ENCODE results near the gene RRP12. TPM values are rescaled to one million over a fixed set of nuclear protein-coding genes. Genes with fewer than 3 reads are reported as not detected.

The RRP12 gene
- total RNA-seq, 1 experiment from 2014 or later: 86.2 TPM

- TF ChIP-seq, protein P1, sequence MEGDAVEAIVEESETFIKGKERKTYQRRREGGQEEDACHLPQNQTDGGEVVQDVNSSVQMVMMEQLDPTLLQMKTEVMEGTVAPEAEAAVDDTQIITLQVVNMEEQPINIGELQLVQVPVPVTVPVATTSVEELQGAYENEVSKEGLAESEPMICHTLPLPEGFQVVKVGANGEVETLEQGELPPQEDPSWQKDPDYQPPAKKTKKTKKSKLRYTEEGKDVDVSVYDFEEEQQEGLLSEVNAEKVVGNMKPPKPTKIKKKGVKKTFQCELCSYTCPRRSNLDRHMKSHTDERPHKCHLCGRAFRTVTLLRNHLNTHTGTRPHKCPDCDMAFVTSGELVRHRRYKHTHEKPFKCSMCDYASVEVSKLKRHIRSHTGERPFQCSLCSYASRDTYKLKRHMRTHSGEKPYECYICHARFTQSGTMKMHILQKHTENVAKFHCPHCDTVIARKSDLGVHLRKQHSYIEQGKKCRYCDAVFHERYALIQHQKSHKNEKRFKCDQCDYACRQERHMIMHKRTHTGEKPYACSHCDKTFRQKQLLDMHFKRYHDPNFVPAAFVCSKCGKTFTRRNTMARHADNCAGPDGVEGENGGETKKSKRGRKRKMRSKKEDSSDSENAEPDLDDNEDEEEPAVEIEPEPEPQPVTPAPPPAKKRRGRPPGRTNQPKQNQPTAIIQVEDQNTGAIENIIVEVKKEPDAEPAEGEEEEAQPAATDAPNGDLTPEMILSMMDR (conservative IDR thresholded peaks at IDR 0.05; ENCODE audit: low read depth, low read length): no peak
- TF ChIP-seq EZH2 (IDR thresholded peaks at IDR 0.05; ENCODE audit: borderline replicate concordance, low read depth, low read length, poor library complexity, severe bottlenecking): no peak
- CTCF ChIA-PET: interaction anchor here (0.8 kb wide), 1 partner anchor 10 kb away, joined by 4 read pairs; the partner anchor contains the start of gene RRP12
- no TSS peak for BruUV-seq (replicated peaks)
Observed at GRCh38 chr10:97411406-97411805, 10.3 kb upstream of the RRP12 start.

DNA sequence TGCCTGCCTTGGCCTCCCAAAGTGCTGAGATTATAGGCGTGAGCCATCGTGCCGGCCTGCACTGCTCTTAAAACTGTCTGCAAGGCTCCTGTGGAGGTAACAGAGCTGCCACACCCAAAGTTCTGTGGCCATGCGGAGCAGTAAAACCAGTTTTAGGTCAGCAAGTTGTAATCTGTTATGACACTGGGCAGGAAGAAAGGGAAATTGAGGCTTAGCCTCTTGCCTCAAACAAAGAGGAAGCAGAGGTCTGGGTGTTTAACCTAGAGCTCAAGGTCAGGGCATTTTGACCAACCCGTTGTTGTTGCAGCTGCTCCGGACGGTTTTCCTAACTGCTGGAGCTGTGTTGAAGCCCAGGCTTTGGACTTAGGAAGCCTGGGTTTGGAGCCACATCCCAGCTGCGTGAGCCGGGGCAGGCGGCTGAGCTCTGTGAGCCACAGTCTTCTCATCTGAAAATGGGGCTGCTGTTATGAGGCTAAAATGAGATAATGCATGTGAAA is 7.4 kb upstream of the RRP12 start:
- CTCF ChIA-PET: no interaction called here

More at GRCh38 chr10:97411406-97411805, 10.3 kb upstream of the RRP12 start:
- H3K9me3 ChIP-seq (ENCODE audit: low read depth, low read length, poor library complexity, severe bottlenecking): no peaks in the 10 kb centered on the region
- POLR2A ChIA-PET (ENCODE audit: low non-redundant PET): no interaction called here
- no peaks in the 10 kb centered on the region for H3K36me3 ChIP-seq (ENCODE audit: insufficient read depth, low read length, poor library complexity, severe bottlenecking)
- H3K27ac ChIP-seq (ENCODE audit: low read depth, low read length, poor library complexity, severe bottlenecking): no peak overlapping the region
- intact Hi-C loops (cut with micrococcal nuclease; ENCODE audit: unreplicated experiment): no loop called here
- DNase-seq (ENCODE audit: low spot score): no peak
- no peaks in the 10 kb centered on the region for H3K4me1 ChIP-seq (ENCODE audit: insufficient read depth, low read length, poor library complexity, severe bottlenecking)
- no peaks in the 10 kb centered on the region for H3K27me3 ChIP-seq (replicated peaks; ENCODE audit: insufficient read depth, low read depth, low read length, poor library complexity)
- no peak overlapping the region for H3K4me3 ChIP-seq (ENCODE audit: low read depth, low read length, poor library complexity, severe bottlenecking)

GRCh38 chr10:97407952-97408248 is 6.8 kb upstream of the RRP12 start:
- H3K9me3 ChIP-seq (ENCODE audit: low read depth, low read length, poor library complexity, severe bottlenecking): no peaks in the 10 kb centered on the region
- no peak for DNase-seq (ENCODE audit: low spot score)
- no TSS peak for BruUV-seq (replicated peaks)
- POLR2A ChIA-PET (ENCODE audit: low non-redundant PET): no interaction called here
- H3K36me3 ChIP-seq (ENCODE audit: insufficient read depth, low read length, poor library complexity, severe bottlenecking): no peaks in the 10 kb centered on the region
- no peaks in the 10 kb centered on the region for H3K4me1 ChIP-seq (ENCODE audit: insufficient read depth, low read length, poor library complexity, severe bottlenecking)
- intact Hi-C loops (cut with micrococcal nuclease; ENCODE audit: unreplicated experiment): loop anchor here (1.0 to 2.0 kb wide), 2 partner anchors 145 to 205 kb away; no protein-coding TSS in a partner anchor
- no peak overlapping the region for H3K27ac ChIP-seq (ENCODE audit: low read depth, low read length, poor library complexity, severe bottlenecking)
- no peaks in the 10 kb centered on the region for H3K27me3 ChIP-seq (replicated peaks; ENCODE audit: insufficient read depth, low read depth, low read length, poor library complexity)
- TF ChIP-seq EZH2 (IDR thresholded peaks at IDR 0.05; ENCODE audit: borderline replicate concordance, low read depth, low read length, poor library complexity, severe bottlenecking): no peak
- TF ChIP-seq, protein P1 (conservative IDR thresholded peaks at IDR 0.05; ENCODE audit: low read depth, low read length): no peak
- CTCF ChIA-PET: no interaction called here
- no peak overlapping the region for H3K4me3 ChIP-seq (ENCODE audit: low read depth, low read length, poor library complexity, severe bottlenecking)

More for the DNA sequence above, 7.4 kb upstream of the RRP12 start:
- intact Hi-C loops (cut with micrococcal nuclease; ENCODE audit: unreplicated experiment): no loop called here
- POLR2A ChIA-PET (ENCODE audit: low non-redundant PET): no interaction called here
- H3K27me3 ChIP-seq (replicated peaks; ENCODE audit: insufficient read depth, low read depth, low read length, poor library complexity): no peaks in the 10 kb centered on the region
- no TSS peak for BruUV-seq (replicated peaks)
- TF ChIP-seq, protein P1 (conservative IDR thresholded peaks at IDR 0.05; ENCODE audit: low read depth, low read length): no peak
- no peak for TF ChIP-seq EZH2 (IDR thresholded peaks at IDR 0.05; ENCODE audit: borderline replicate concordance, low read depth, low read length, poor library complexity, severe bottlenecking)
- no peaks in the 10 kb centered on the region for H3K9me3 ChIP-seq (ENCODE audit: low read depth, low read length, poor library complexity, severe bottlenecking)
- H3K4me1 ChIP-seq (ENCODE audit: insufficient read depth, low read length, poor library complexity, severe bottlenecking): no peaks in the 10 kb centered on the region
- no peak overlapping the region for H3K4me3 ChIP-seq (ENCODE audit: low read depth, low read length, poor library complexity, severe bottlenecking)
- H3K27ac ChIP-seq (ENCODE audit: low read depth, low read length, poor library complexity, severe bottlenecking): no peak overlapping the region
- H3K36me3 ChIP-seq (ENCODE audit: insufficient read depth, low read length, poor library complexity, severe bottlenecking): no peaks in the 10 kb centered on the region
- no peak for DNase-seq (ENCODE audit: low spot score)
